Liver (tissue), 3 donors: ENCODE results near the gene PAIP2.

Source experiments
- FOXA1 ChIP-seq: IDR thresholded peaks from 2 replicates; pipeline ENCODE4 v1.6.1; 2016; ENCODE audit warnings: antibody characterized with exemption
- JUND ChIP-seq, 2 donors: IDR thresholded peaks; 2 replicates each; pipeline ENCODE4 v1.6.1; 2016; ENCODE audit warnings: antibody characterized with exemption in 2 of 2
- TAF1 ChIP-seq: conservative IDR thresholded peaks from 2 replicates; pipeline ENCODE4 v1.6.1; 2016; ENCODE audit warnings: antibody characterized with exemption, mild to moderate bottlenecking
- YY1 ChIP-seq: IDR thresholded peaks from 2 replicates; pipeline ENCODE4 v1.6.1; 2016; ENCODE audit warnings: antibody characterized with exemption, mild to moderate bottlenecking
- TF ChIP-seq, protein P1 (sequence below): fragments of 150-350 bp; IDR thresholded peaks from 2 replicates; pipeline ENCODE4 v1.5.1; 2017; ENCODE audit warnings: improper control_type of control experiment, low read depth, low read length; ENCODE audit not compliant: missing input control
- TF ChIP-seq, protein P2 (sequence below): IDR thresholded peaks from 2 replicates; pipeline ENCODE4 v1.6.1; 2016; ENCODE audit warnings: antibody characterized with exemption
- TF ChIP-seq, protein P3 (sequence below): IDR thresholded peaks from 2 replicates; pipeline ENCODE4 v1.6.1; 2016; ENCODE audit warnings: antibody characterized with exemption
- donor health status: healthy.
- donor health status: healthy.

DNA sequence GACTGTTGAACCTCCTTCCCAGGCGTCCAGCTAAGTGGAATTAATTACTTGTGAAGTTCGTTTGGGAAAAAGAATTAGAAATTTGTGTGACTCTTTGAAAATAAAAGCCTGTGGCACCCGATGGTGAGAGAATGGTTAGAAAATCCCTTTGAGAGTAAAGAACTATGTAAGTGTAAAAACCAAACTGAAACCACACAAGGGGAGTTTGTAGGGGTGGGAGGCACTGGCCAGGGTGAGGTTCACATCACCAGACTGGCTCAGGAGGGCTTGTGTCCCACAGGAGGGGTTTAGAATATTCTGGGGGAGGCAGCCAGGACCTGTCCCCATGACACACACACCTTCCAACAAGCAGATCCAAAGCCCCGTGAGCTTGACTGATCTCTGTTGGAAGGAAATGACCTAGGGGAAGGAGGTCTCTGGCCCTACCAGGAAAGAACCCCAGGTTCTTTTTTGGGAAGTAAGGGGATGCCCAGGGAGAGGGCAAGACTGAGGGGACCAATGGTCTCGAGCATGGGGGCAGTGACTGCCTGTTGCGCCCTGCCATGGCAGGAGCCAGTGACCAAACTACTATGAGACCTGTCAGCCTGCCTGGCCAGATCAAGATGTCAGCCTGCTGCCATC lies 58.0 kb downstream of the PAIP2 start:
- TF ChIP-seq JUND (IDR thresholded peaks at IDR 0.05) (no peak), FOXA1 (no peak), TAF1 (no peak), YY1 (no peak)
- TF ChIP-seq, protein P1, sequence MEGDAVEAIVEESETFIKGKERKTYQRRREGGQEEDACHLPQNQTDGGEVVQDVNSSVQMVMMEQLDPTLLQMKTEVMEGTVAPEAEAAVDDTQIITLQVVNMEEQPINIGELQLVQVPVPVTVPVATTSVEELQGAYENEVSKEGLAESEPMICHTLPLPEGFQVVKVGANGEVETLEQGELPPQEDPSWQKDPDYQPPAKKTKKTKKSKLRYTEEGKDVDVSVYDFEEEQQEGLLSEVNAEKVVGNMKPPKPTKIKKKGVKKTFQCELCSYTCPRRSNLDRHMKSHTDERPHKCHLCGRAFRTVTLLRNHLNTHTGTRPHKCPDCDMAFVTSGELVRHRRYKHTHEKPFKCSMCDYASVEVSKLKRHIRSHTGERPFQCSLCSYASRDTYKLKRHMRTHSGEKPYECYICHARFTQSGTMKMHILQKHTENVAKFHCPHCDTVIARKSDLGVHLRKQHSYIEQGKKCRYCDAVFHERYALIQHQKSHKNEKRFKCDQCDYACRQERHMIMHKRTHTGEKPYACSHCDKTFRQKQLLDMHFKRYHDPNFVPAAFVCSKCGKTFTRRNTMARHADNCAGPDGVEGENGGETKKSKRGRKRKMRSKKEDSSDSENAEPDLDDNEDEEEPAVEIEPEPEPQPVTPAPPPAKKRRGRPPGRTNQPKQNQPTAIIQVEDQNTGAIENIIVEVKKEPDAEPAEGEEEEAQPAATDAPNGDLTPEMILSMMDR, result no peak
- TF ChIP-seq, protein P2, sequence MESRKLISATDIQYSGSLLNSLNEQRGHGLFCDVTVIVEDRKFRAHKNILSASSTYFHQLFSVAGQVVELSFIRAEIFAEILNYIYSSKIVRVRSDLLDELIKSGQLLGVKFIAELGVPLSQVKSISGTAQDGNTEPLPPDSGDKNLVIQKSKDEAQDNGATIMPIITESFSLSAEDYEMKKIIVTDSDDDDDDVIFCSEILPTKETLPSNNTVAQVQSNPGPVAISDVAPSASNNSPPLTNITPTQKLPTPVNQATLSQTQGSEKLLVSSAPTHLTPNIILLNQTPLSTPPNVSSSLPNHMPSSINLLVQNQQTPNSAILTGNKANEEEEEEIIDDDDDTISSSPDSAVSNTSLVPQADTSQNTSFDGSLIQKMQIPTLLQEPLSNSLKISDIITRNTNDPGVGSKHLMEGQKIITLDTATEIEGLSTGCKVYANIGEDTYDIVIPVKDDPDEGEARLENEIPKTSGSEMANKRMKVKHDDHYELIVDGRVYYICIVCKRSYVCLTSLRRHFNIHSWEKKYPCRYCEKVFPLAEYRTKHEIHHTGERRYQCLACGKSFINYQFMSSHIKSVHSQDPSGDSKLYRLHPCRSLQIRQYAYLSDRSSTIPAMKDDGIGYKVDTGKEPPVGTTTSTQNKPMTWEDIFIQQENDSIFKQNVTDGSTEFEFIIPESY, result no peak
- TF ChIP-seq, protein P3, sequence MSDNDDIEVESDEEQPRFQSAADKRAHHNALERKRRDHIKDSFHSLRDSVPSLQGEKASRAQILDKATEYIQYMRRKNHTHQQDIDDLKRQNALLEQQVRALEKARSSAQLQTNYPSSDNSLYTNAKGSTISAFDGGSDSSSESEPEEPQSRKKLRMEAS, result no peak
